Effector memory CD4-positive, alpha-beta T cell (primary cell): Measurements from ENCODE around the gene DNAJC21.
"Not testable (repeated sequence)": the region's sequence is repeated elsewhere in the genome, so short reads cannot be mapped to it uniquely, and the experiment has no call there.

Experiments
- DNase-seq, 3 donors: peaks; one replicate each; pipeline ENCODE4 v3.0.0-alpha.2; 2020
- H3K27ac ChIP-seq: 2 replicates; pipeline ENCODE4 v1.7.0; 2013; ENCODE audit warnings: mild to moderate bottlenecking, low read length, moderate library complexity; ENCODE audit not compliant: insufficient read depth, poor library complexity, severe bottlenecking
- H3K27me3 ChIP-seq: replicated peaks from 2 replicates; pipeline ENCODE4 v1.7.0; 2013; ENCODE audit warnings: mild to moderate bottlenecking, low read length; ENCODE audit not compliant: insufficient read depth, control insufficient read depth, poor library complexity, severe bottlenecking
- H3K36me3 ChIP-seq: 2 replicates; pipeline ENCODE4 v1.7.0; 2013; ENCODE audit warnings: mild to moderate bottlenecking, low read length, moderate library complexity; ENCODE audit not compliant: control insufficient read depth, insufficient read depth
- H3K4me1 ChIP-seq: 2 replicates; pipeline ENCODE4 v1.7.0; 2013; ENCODE audit warnings: low read length, mild to moderate bottlenecking; ENCODE audit not compliant: control insufficient read depth, insufficient read depth, poor library complexity, severe bottlenecking
- H3K4me3 ChIP-seq: 2 replicates; pipeline ENCODE4 v1.7.0; 2013; ENCODE audit warnings: low read length, low read depth, mild to moderate bottlenecking; ENCODE audit not compliant: insufficient read depth, poor library complexity, severe bottlenecking
- H3K9me3 ChIP-seq: 2 replicates; pipeline ENCODE4 v1.7.0; 2013; ENCODE audit warnings: mild to moderate bottlenecking, low read length, moderate library complexity; ENCODE audit not compliant: control insufficient read depth

The DNAJC21 gene

GRCh38 chr5:34918025-34918424 lies 11.3 kb upstream of the DNAJC21 start:
- H3K27ac ChIP-seq: no peak overlapping the region

GRCh38 chr5:34919077-34919476 lies 10.3 kb upstream of the DNAJC21 start:
- H3K27me3 ChIP-seq: no peaks in the 10 kb centered on the region
- H3K27ac ChIP-seq: no peak overlapping the region
- no peak overlapping the region for H3K4me3 ChIP-seq
- H3K4me1 ChIP-seq: peaks cover 19% of the 10 kb centered on the region
- peaks cover 41% of the 10 kb centered on the region for H3K36me3 ChIP-seq
- H3K9me3 ChIP-seq: no peaks in the 10 kb centered on the region
- DNase-seq: no peak

More at GRCh38 chr5:34918025-34918424, 11.3 kb upstream of the DNAJC21 start:
- no peaks in the 10 kb centered on the region for H3K9me3 ChIP-seq
- peaks cover 19% of the 10 kb centered on the region for H3K4me1 ChIP-seq
- peaks cover 31% of the 10 kb centered on the region for H3K36me3 ChIP-seq
- H3K4me3 ChIP-seq: no peak overlapping the region
- no peaks in the 10 kb centered on the region for H3K27me3 ChIP-seq
- DNase-seq: no peak

- not testable (repeated sequence) for H3K9me3 ChIP-seq, DNase-seq, H3K27me3 ChIP-seq, H3K4me3 ChIP-seq, H3K27ac ChIP-seq, H3K4me1 ChIP-seq
- H3K36me3 ChIP-seq: peaks cover 67% of the 10 kb centered on the region
These were observed 6.1 kb upstream of the DNAJC21 start for GRCh38 chr5:34923256-34923655.

GRCh38 chr5:34923694-34924461 lies 5.5 kb upstream of the DNAJC21 start:
- H3K4me1 ChIP-seq: peaks cover 3% of the 10 kb centered on the region
- H3K27ac ChIP-seq: no peak overlapping the region
- H3K27me3 ChIP-seq: no peaks in the 10 kb centered on the region
- H3K36me3 ChIP-seq: peaks cover 66% of the 10 kb centered on the region
- no peak for DNase-seq
- no peaks in the 10 kb centered on the region for H3K9me3 ChIP-seq
- no peak overlapping the region for H3K4me3 ChIP-seq

GRCh38 chr5:34924462-34924765 lies 4.9 kb upstream of the DNAJC21 start:
- Histone ChIP-seq H3K27me3 (no peaks in the 10 kb centered on the region), H3K36me3 (peaks cover 65% of the 10 kb centered on the region), H3K27ac (no peak overlapping the region), H3K4me1 (peaks cover 4% of the 10 kb centered on the region), H3K9me3 (no peaks in the 10 kb centered on the region), H3K4me3 (no peak overlapping the region)
- DNase-seq: no peak

GRCh38 chr5:34926318-34926888 lies 3.0 kb upstream of the DNAJC21 start:
- H3K4me1 ChIP-seq: peaks cover 11% of the 10 kb centered on the region
- H3K27ac ChIP-seq: no peak overlapping the region
- no peak for DNase-seq

GRCh38 chr5:34927785-34928184 lies 1.6 kb upstream of the DNAJC21 start:
- H3K9me3 ChIP-seq: no peaks in the 10 kb centered on the region
- peaks cover 11% of the 10 kb centered on the region for H3K4me1 ChIP-seq
- no peak overlapping the region for H3K4me3 ChIP-seq
- no peaks in the 10 kb centered on the region for H3K27me3 ChIP-seq
- H3K27ac ChIP-seq: no peak overlapping the region
- DNase-seq: no peak
- H3K36me3 ChIP-seq: peaks cover 39% of the 10 kb centered on the region

More at GRCh38 chr5:34926318-34926888, 3.0 kb upstream of the DNAJC21 start:
- H3K27me3 ChIP-seq: no peaks in the 10 kb centered on the region
- H3K36me3 ChIP-seq: peaks cover 45% of the 10 kb centered on the region
- no peak overlapping the region for H3K4me3 ChIP-seq
- no peaks in the 10 kb centered on the region for H3K9me3 ChIP-seq

- no peak overlapping the region for H3K27ac ChIP-seq
- H3K27me3 ChIP-seq: no peaks in the 10 kb centered on the region
- H3K4me1 ChIP-seq: peaks cover 11% of the 10 kb centered on the region
- peaks cover 34% of the 10 kb centered on the region for H3K36me3 ChIP-seq
- no peak overlapping the region for H3K4me3 ChIP-seq
- no peak for DNase-seq
- no peaks in the 10 kb centered on the region for H3K9me3 ChIP-seq
These were observed 1.1 kb upstream of the DNAJC21 start for GRCh38 chr5:34928267-34928666.

- Histone ChIP-seq H3K4me1 (peaks cover 11% of the 10 kb centered on the region), H3K27ac (peak overlapping the region; percentile 83), H3K9me3 (no peaks in the 10 kb centered on the region), H3K4me3 (peak overlapping the region; percentile 98), H3K27me3 (no peaks in the 10 kb centered on the region), H3K36me3 (peaks cover 19% of the 10 kb centered on the region)
- peak; percentile 72 to 74 (median 72) for DNase-seq
These were observed 532 bp downstream of the DNAJC21 start for GRCh38 chr5:34929720-34930461.

GRCh38 chr5:34930462-34930844 lies 1.1 kb downstream of the DNAJC21 start:
- H3K4me1 ChIP-seq: peaks cover 11% of the 10 kb centered on the region
- no peaks in the 10 kb centered on the region for H3K27me3 ChIP-seq
- H3K9me3 ChIP-seq: no peaks in the 10 kb centered on the region
- H3K36me3 ChIP-seq: peaks cover 13% of the 10 kb centered on the region
- H3K4me3 ChIP-seq: peak overlapping the region; percentile 98
- no peak for DNase-seq
- H3K27ac ChIP-seq: peak overlapping the region; percentile 83
